GM21367 (cell line): ENCODE data around the gene AP2S1.
"Not testable (repeated sequence)": the region's sequence is repeated elsewhere in the genome, so short reads cannot be mapped to it uniquely, and the experiment has no call there.

Experiments used
- ATAC-seq: cut with Tn5 transposase; IDR thresholded peaks from one replicate; pipeline ENCODE4 v1.9.1; 2021; ENCODE audit not compliant: unreplicated experiment

AP2S1 gene

DNA sequence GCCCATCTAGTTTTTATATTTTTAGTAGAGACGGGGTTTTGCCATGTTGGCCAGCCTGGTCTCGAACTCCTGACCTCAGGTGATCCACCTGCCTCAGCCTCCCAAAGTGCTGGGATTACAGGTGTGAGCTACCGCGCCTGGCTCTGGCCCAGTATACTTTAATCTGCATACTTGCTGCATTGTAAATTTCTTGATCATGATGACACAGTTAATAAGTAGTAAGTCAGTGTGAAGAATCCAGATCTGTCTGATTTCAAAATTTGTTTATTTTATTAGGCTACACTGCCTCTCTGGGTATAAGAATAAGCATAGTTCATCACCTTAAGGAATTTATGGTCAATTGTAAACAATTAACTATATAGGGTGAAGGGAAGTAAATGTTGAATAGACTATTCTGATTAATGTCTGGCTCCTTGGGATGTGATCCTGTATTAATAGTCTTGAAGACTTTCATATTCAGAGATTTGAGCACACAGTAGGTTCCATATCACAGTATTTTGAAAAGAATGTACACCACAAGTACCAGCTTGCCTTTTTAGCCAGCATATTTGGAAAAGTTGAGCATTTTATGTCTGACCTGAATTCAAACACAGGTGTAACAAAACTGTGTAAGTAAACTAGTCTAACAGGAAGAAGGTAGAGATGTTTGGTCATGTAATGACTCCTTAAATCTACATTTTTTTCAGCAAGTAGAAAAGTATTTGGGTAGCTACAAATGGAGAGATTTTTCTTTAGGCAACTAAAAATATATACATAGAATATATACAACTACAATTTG, 17.6 kb upstream of the AP2S1 start:
- ATAC-seq: no peak

DNA sequence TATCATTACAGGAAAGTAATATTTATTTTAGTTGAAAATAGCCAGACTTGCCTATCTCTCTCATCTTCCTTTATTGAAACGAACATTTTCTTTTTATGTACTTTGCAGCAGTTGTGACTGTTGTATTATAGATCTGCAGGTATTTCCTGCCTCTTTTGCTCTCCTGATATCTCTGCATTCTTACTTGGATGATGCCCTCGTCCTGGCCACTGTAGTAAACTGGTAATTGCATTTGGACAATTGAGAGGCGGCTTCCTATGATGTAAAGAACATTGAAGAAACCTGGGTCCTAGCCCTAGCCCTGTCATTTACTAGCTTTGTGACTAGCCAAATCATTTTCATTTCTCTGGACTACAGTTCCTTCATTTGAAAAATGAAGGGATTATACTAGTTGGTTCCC, 16.5 kb upstream of the AP2S1 start:
- no peak for ATAC-seq

- ATAC-seq: no peak
These were observed 15.9 kb upstream of the AP2S1 start for GRCh38 chr19:46866407-46867136.

- no peak for ATAC-seq
These were observed 13.4 kb upstream of the AP2S1 start for GRCh38 chr19:46863818-46864629.

- no peak for ATAC-seq
These were observed 12.5 kb upstream of the AP2S1 start for GRCh38 chr19:46862974-46863632.

DNA sequence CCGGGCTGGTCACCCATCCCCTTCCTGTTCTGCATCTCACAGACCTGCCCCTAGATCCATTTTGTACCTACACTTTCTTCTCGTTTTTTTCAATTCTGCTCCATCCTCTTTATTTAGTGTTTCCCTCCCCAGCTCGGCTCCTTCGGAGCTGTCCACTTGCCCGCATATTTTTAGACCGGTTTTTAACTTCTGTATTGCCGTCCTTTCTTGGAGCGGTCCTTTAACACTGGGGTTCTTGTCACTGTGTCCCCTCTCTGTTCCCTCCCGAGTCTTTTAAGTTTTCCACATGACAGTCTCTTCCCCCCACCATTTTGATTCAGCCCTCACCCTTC, 11.8 kb upstream of the AP2S1 start:
- no peak for ATAC-seq

GRCh38 chr19:46861691-46862502, 11.3 kb upstream of the AP2S1 start:
- ATAC-seq: no peak

DNA sequence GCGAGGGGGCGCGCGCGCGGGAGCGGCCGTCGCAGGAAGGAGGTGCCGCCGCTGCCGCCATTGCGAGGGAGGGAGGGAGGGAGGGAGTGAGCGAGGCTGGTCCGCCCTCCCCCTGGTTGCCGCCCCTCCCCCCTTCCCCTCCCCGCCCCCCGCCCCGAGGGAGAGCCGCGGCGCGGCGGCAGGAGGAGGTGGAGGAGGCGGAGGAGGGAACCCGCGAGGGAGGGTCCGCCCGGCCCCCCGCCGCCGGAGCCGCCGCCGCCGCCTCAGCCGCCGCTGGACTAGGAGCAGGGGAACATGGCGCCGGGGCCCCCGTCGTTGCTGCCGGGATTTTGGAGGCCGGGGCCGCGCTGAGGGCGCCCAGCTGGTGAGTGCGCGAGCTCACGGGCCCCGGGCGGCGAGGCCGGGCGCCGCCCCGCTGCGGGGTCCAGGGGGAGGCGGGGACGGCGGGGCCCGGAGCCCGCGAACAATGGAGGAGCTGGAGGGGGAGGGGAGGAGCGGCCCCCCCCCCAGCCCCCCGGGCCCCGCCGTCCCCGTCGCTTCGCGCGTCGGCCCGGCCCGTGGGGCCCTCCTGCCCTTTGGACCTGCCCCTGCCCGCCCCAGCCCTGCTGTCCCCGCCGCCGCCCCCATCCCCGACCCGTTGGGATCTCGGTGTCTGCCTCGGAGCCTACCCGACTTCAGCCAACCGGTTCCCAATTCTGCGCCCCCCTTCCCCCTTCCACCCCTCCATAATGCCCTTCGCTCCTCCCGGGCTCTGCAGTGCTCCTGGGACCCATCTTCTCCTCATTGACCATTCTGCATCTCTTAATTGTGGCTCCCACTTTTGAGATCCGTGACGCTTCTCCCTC, 10.4 kb upstream of the AP2S1 start, which contains the start of gene ARHGAP35:
Gene ARHGAP35, plus strand, starts transcription at position 152 of the 845 bp plus-strand sequence. CDS start 57,679 bp downstream, outside the sequence.
- ATAC-seq: no peak

GRCh38 chr19:46860125-46860845, 9.6 kb upstream of the AP2S1 start:
- peak; percentile 50 for ATAC-seq

DNA sequence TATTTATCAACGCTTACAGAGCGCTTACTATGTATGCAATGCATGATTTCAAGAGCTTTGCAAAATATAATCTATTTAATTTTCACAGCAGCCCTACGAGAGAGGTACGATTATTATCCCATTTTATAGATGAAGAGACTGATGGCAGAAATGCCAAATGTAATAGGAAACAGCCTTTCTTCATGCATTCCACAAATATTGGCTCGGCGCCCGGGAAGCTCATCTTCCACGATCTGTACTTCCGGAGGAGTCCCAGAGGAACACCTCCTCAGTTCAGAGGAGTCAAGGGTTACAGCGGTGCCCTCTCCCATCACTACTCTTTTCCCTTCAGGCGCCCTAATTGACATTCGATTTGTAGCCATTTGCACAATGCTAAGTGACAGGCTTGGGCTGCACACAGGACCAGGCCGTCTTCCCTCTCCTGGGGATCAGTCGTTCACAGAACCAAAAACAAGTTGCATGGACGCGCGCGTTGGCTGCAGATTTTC, 9.0 kb upstream of the AP2S1 start:
- ATAC-seq: no peak

DNA sequence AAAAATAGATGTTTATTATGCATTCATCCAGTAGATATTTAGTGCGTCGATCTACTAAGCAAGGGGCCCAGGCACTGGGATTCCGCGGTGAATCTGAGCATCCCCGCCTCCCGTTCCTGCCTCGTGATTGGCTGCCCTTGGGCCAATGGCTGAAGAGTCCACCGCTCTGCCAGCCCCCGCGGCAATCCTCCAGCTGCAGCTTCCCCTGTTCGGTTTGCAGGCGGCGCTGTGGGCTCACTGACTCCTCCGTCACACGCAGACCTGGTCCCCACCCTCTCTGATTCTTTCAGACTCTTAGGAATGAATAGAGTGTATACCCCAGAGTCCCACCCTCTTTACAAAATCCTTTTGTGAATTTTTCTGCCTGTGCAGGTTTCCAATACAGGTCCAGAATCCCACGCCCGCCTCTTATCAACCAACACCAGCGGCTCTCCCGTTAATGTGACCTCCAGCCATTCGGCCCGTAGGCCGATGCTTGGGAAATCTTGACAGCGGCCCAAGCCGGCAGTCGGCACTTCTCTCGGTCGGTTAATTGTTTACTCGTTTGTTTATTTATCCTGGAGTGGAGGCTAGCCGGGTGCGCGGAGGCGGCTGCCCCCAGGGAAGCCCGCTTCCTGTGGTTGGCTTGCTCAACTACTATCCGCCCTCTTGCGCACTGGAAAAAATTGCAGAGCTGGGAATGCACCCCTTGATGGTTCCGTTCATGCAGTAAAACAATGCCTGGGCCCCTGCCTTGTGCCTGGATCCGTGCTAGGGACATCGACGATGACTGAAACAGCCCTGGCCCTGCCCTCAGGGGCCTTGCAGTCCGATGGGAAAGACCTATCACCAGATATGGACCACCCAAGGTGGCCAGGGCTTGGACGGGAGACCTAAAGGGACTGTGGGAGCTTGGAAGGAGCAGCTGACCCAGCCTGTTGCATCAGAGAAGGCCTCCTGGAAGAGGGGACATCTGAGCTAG, 5.7 kb upstream of the AP2S1 start:
- peak; percentile 36 for ATAC-seq

DNA sequence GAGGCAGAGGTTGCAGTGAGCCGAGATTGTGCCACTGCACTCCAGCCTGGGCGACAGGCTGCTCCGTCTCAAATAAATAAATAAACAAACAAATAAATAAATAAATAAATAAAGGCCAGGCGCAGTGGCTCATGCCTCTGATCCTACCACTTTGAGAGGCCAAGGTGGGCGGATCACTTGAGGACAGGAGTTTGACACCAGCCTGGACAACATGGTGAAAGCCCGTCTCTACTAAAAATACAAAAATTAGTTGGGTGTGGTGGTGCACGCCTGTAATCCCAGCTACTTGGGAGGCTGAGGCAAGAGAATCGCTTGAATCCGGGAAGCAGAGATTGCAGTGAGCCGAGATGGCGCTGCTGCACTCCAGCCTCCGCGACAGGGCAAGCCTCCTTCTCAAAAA, 4.1 kb upstream of the AP2S1 start:
- not testable (repeated sequence) for ATAC-seq

- ATAC-seq: no peak
These were observed 2.2 kb upstream of the AP2S1 start for GRCh38 chr19:46852830-46853229.

DNA sequence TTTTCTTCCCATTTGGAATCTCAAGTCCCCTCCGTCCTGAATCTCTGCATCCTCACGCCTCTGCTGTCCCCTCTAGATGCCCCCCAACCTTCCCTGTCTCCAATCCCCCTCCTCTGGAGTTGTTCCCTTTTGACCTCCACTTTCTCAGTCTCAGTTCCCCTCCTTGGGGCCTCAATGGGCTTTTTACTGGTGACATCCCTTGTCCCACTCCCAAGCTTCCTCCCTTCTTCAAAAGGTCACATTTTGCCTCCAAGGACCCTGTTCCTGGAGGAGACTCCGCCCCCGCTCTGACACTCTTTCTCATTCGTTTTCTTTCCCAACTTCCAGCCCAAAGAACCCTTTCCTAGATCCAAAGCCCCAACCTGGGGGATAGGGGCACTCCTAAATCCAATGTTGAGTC, 1.0 kb downstream of the AP2S1 start:
- no peak for ATAC-seq

DNA sequence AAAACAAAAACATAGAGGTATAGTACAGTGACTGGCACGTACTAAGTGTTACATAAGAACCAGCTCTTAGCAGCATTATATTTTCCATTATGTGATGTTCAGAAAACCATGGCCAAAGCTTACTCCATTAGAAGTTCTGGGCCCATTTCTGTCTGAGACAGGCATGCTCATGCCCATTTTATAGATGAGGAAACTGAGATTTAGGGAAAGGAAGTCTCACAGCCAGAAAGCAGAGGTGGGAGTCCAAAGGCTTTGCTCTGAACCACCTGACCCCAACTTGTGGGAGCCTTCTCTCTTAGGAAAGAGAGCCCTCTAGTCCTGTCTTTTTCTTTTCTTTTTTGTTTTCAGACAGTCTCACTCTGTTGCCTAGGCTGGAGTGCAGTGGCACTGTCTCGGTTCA, 2.3 kb downstream of the AP2S1 start:
- ATAC-seq: no peak

GRCh38 chr19:46847528-46847927, 3.1 kb downstream of the AP2S1 start:
- ATAC-seq: no peak

DNA sequence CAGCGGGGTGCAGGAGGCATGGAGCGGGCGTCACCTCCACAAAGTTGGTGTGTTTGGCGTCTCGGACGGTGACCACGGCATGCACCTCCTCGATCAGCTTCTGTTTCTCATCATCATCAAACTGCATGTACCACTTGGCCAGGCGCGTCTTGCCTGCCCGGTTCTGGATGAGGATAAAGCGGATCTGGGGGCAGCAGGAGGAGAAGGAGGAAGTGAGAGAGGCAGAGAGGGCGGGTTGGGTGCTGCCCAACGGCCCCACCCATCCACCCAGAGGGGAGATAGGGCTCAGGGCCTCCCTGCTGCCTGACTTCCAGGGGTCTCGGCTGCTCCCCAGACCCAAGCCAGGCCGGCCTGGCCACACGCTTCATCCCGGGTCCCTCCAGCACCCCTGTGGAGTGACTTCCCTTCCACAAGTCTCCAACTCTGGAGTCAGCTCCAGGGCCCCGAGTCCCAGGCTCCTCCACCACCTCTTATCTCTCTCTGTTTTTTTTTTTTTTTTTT, 4.6 kb downstream of the AP2S1 start:
- ATAC-seq: no peak
